ENCODE data around the gene OR3A2. TPM values are rescaled to one million over a fixed set of nuclear protein-coding genes. Genes with fewer than 3 reads are reported as not detected.
"Not testable (repeated sequence)": the region's sequence is repeated elsewhere in the genome, so short reads cannot be mapped to it uniquely, and the experiment has no call there.

OR3A2 gene
- total RNA-seq, 2 donors from 2014 or later = 6.2 to 11.0 TPM

DNA sequence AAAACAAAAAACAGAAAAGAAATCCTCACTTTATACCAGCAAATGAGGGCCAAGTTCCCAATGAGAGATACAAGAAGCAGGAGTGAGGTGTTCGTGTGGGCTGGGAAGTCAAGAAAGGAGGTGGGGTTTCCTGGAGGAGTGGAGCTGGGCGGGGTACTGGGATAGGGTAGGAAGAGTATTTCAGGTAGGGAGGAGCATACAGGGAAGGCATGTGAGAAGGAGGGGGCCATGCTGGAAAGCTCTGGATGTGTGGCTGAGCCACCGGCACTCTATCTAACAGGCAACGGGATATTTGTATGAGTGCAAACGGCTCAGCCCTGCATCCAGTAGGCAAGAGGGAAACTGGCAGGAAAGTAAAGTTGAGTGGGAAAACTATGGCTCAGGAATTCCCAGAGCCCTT, 4.2 kb downstream of the OR3A2 start:
- DNase-seq = no peak
- Mint-ChIP-seq H3K27me3 (ENCODE audit: low read depth) (peaks cover 5% of the 10 kb centered on the region), H3K4me3 (no peak overlapping the region), H3K4me1 (ENCODE audit: low read depth) (peaks cover 9% of the 10 kb centered on the region), H3K27ac (no peak overlapping the region), H3K9me3 (peaks cover 0 to 1% of the 10 kb centered on the region in 2 donors), H3K36me3 (ENCODE audit: insufficient read depth in 2 of 2) (peaks cover 3 to 8% of the 10 kb centered on the region in 2 donors)
- no peak for ATAC-seq (replicated peaks in 1 of 2)

DNA sequence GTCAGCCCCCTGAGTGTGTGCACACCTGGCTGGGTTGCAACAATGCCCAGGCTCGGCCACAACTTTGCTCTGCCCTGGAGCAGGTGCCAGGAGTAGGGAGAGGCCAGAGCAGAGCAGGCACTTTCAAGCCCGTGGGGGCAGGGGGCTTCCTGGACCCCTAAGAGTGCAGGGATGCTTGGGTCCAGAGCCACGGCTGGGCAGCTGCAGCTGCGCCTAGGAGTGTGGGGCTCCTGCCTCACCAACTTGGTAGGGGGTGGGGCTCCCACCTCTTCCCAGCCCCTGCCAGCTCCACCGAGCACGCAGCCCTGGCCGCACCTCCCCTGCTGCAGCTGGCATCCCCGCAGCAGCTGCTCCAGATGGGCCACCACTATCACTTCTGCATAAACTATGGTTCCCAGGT, 7.8 kb downstream of the OR3A2 start:
- no peak overlapping the region for H3K27ac Mint-ChIP-seq
- DNase-seq (no peak), ATAC-seq (replicated peaks in 1 of 2) (no peak)
- peaks cover 6 to 9% of the 10 kb centered on the region in 2 donors for H3K36me3 Mint-ChIP-seq (ENCODE audit: insufficient read depth in 2 of 2)
- H3K27me3 Mint-ChIP-seq (ENCODE audit: low read depth) = no peaks in the 10 kb centered on the region
- no peaks in the 10 kb centered on the region for H3K4me1 Mint-ChIP-seq (ENCODE audit: low read depth)
- H3K4me3 Mint-ChIP-seq = no peak overlapping the region
- peaks cover 8 to 11% of the 10 kb centered on the region in 2 donors for H3K9me3 Mint-ChIP-seq

GRCh38 chr17:3371167-3371566, 14.9 kb downstream of the OR3A2 start:
- ATAC-seq (replicated peaks in 1 of 2) = not testable (repeated sequence)

GRCh38 chr17:3342782-3343181, 43.3 kb downstream of the OR3A2 start:
- not testable (repeated sequence) for H3K27ac Mint-ChIP-seq; DNase-seq; H3K27me3 Mint-ChIP-seq (ENCODE audit: low read depth); ATAC-seq (replicated peaks in 1 of 2); H3K4me3 Mint-ChIP-seq; H3K4me1 Mint-ChIP-seq (ENCODE audit: low read depth)
- Mint-ChIP-seq H3K9me3 (peaks cover 2 to 14% of the 10 kb centered on the region in 2 donors), H3K36me3 (ENCODE audit: insufficient read depth in 2 of 2) (peaks cover 0 to 14% of the 10 kb centered on the region in 2 donors)

More at GRCh38 chr17:3371167-3371566, 14.9 kb downstream of the OR3A2 start:
- not testable (repeated sequence) for H3K4me3 Mint-ChIP-seq; H3K27ac Mint-ChIP-seq; H3K36me3 Mint-ChIP-seq (ENCODE audit: insufficient read depth in 2 of 2); DNase-seq; H3K4me1 Mint-ChIP-seq (ENCODE audit: low read depth); H3K27me3 Mint-ChIP-seq (ENCODE audit: low read depth)
- H3K9me3 Mint-ChIP-seq = peaks cover 13 to 14% of the 10 kb centered on the region in 2 donors

GRCh38 chr17:3335876-3336275, 50.2 kb downstream of the OR3A2 start:
- H3K4me3 Mint-ChIP-seq = no peak overlapping the region
- no peak for DNase-seq
- H3K27ac Mint-ChIP-seq = no peak overlapping the region
- peaks cover 5 to 7% of the 10 kb centered on the region in 2 donors for H3K9me3 Mint-ChIP-seq
- peaks cover 9 to 10% of the 10 kb centered on the region in 2 donors for H3K36me3 Mint-ChIP-seq (ENCODE audit: insufficient read depth in 2 of 2)
- peaks cover 8% of the 10 kb centered on the region for H3K27me3 Mint-ChIP-seq (ENCODE audit: low read depth)
- no peak for ATAC-seq (replicated peaks in 1 of 2)
- H3K4me1 Mint-ChIP-seq (ENCODE audit: low read depth) = no peaks in the 10 kb centered on the region

- no peak for DNase-seq
- Mint-ChIP-seq H3K9me3 (peaks cover 4 to 5% of the 10 kb centered on the region in 2 donors), H3K27me3 (ENCODE audit: low read depth) (no peaks in the 10 kb centered on the region), H3K4me3 (no peak overlapping the region), H3K36me3 (ENCODE audit: insufficient read depth in 2 of 2) (no peaks in the 10 kb centered on the region), H3K27ac (no peak overlapping the region), H3K4me1 (ENCODE audit: low read depth) (no peaks in the 10 kb centered on the region)
- ATAC-seq (replicated peaks in 1 of 2) = no peak
Measured at GRCh38 chr17:3318336-3318735, 67.8 kb downstream of the OR3A2 start.

DNA sequence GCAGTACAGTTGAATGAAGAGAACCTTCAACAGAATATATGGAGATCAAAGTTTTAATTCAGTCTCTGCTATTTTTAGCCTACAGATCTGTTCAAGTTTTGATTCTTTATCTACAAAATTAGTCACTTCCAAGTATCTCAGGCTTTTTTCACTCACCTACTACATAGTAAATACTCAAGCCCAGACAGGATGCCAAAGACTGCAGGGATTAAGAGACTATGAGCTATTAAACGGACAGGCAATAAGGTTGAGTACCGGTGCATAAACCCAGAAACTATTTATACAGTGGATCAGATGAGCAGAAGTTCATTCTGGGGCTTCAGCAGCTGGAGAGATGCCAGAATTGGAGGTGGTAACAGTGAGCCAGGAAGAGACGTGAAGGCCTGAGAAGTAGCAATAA, 69.3 kb downstream of the OR3A2 start:
- Mint-ChIP-seq H3K9me3 (no peaks in the 10 kb centered on the region), H3K4me3 (no peak overlapping the region), H3K36me3 (ENCODE audit: insufficient read depth in 2 of 2) (no peaks in the 10 kb centered on the region), H3K4me1 (ENCODE audit: low read depth) (no peaks in the 10 kb centered on the region), H3K27ac (no peak overlapping the region), H3K27me3 (ENCODE audit: low read depth) (no peaks in the 10 kb centered on the region)
- no peak for ATAC-seq (replicated peaks in 1 of 2)
- DNase-seq = no peak

- ATAC-seq (replicated peaks in 1 of 2) = no peak
- Mint-ChIP-seq H3K27ac (no peak overlapping the region), H3K36me3 (ENCODE audit: insufficient read depth in 2 of 2) (no peaks in the 10 kb centered on the region), H3K4me3 (no peak overlapping the region), H3K9me3 (no peaks in the 10 kb centered on the region), H3K27me3 (ENCODE audit: low read depth) (no peaks in the 10 kb centered on the region), H3K4me1 (ENCODE audit: low read depth) (no peaks in the 10 kb centered on the region)
- DNase-seq = no peak
Measured at GRCh38 chr17:3308603-3309002, 77.5 kb downstream of the OR3A2 start.

- Mint-ChIP-seq H3K4me1 (ENCODE audit: low read depth) (no peaks in the 10 kb centered on the region), H3K4me3 (no peak within 1 kb of the TSS), H3K9me3 (peaks cover 2 to 6% of the 10 kb centered on the region in 2 donors), H3K27me3 (ENCODE audit: low read depth) (no peaks in the 10 kb centered on the region), H3K27ac (no peak within 1 kb of the TSS), H3K36me3 (ENCODE audit: insufficient read depth in 2 of 2) (no peaks in the 10 kb centered on the region)
- DNase-seq (no peak), ATAC-seq (replicated peaks in 1 of 2) (no peak)
Measured at GRCh38 chr17:3298260-3298659, 87.8 kb downstream of the OR3A2 start, which contains the start of gene OR3A1. TSS of gene OR3A1 (minus strand) at chr17:3298360. CDS start at chr17:3292582, 5,778 bp downstream.

DNA sequence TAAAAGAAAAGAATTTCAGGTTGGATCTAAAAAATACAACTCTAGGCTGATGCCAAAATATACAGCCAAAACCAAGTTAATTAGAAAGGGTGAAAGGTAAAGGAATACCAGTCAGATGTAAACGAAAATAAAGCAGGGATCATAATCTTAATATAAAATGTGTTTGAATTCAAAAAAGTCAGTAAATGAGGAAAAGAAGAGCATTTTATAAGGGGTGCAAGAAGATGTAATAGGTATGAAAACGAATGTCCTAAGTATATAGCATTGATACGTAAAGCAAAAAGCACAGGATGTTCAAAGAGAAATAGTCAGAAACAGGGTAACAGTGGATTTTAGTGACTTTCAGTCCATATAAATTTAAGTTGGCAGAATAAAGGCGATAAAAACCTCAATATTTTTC, 90.5 kb downstream of the OR3A2 start:
- ATAC-seq (replicated peaks in 1 of 2) = no peak
- H3K9me3 Mint-ChIP-seq = peaks cover 0 to 2% of the 10 kb centered on the region in 2 donors
- H3K36me3 Mint-ChIP-seq (ENCODE audit: insufficient read depth in 2 of 2) = peaks cover 2% of the 10 kb centered on the region in 2 donors
- DNase-seq = no peak
- H3K4me1 Mint-ChIP-seq (ENCODE audit: low read depth) = no peaks in the 10 kb centered on the region
- H3K27me3 Mint-ChIP-seq (ENCODE audit: low read depth) = no peaks in the 10 kb centered on the region
- no peak overlapping the region for H3K27ac Mint-ChIP-seq
- no peak overlapping the region for H3K4me3 Mint-ChIP-seq

GRCh38 chr17:3293548-3293947, 92.6 kb downstream of the OR3A2 start:
- H3K4me1 Mint-ChIP-seq (ENCODE audit: low read depth); H3K27me3 Mint-ChIP-seq (ENCODE audit: low read depth); H3K36me3 Mint-ChIP-seq (ENCODE audit: insufficient read depth in 2 of 2); ATAC-seq (replicated peaks in 1 of 2); H3K9me3 Mint-ChIP-seq; DNase-seq; H3K4me3 Mint-ChIP-seq; H3K27ac Mint-ChIP-seq: not testable (repeated sequence)

GRCh38 chr17:3282901-3283300, 103.2 kb downstream of the OR3A2 start:
- no peak for ATAC-seq (replicated peaks in 1 of 2)
- H3K4me1 Mint-ChIP-seq (ENCODE audit: low read depth) = no peaks in the 10 kb centered on the region
- H3K36me3 Mint-ChIP-seq (ENCODE audit: insufficient read depth in 2 of 2) = no peaks in the 10 kb centered on the region
- H3K4me3 Mint-ChIP-seq = no peak overlapping the region
- H3K9me3 Mint-ChIP-seq = peaks cover 3% of the 10 kb centered on the region in 2 donors
- no peak for DNase-seq
- no peak overlapping the region for H3K27ac Mint-ChIP-seq
- H3K27me3 Mint-ChIP-seq (ENCODE audit: low read depth) = no peaks in the 10 kb centered on the region

DNA sequence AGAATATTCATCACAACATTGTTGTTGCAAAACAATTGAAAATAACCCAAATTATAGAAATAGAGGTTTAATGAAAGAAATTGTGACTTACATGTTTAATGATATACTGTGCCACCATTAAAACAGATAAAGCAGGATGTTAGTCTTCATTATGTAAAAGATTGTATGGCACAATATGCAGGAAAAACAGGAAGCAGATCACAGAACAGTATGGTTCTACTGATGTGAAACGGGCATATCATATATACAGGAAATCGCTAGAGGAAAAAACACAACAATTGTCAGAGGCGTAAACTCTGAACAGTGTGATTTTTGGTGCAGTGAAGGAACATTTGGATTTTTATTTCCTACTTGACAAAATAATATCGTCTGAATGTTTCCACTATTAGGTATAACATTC, 110.0 kb downstream of the OR3A2 start:
- H3K4me1 Mint-ChIP-seq (ENCODE audit: low read depth) = no peaks in the 10 kb centered on the region
- H3K36me3 Mint-ChIP-seq (ENCODE audit: insufficient read depth in 2 of 2) = peaks cover 2 to 5% of the 10 kb centered on the region in 2 donors
- no peak overlapping the region for H3K27ac Mint-ChIP-seq
- no peak overlapping the region for H3K4me3 Mint-ChIP-seq
- no peaks in the 10 kb centered on the region for H3K27me3 Mint-ChIP-seq (ENCODE audit: low read depth)
- H3K9me3 Mint-ChIP-seq = peaks cover 3 to 5% of the 10 kb centered on the region in 2 donors
- DNase-seq = no peak
- ATAC-seq (replicated peaks in 1 of 2) = no peak

DNA sequence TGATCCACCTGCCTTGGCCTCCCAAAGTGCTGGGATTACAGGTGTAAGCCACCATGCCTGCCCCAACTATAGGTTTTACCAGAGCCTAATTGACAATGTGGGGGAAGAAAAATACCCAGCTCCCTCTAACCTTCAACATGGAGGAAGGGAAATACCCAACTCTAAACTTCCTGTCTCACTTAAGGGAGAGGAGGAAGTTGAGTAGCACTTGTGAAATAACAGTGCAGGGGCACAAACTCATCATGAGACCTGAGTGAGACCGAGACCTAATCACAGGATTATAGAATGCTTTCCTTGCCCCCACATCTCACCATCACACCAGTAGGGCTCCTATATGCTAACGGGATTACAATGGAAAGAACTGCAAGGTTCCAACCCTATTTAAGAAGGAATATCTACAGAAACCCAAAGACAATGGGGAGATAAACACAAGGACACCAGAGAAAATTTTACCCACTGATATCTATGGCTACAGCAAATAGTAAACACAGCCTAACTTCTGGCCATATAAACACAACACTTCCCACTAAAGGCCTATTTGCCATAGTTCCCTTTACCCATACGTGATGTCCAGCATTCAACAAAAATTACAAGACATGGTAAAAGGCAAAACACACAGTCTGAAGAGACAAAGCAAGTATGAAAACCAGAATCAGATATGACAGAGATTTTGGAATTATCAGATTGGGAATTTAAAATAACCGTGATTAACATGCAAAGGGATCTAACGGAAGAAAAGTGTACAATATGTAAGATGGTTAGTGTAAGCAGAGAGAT, 114.8 kb downstream of the OR3A2 start:
- Mint-ChIP-seq H3K27ac (no peak overlapping the region), H3K4me1 (ENCODE audit: low read depth) (no peaks in the 10 kb centered on the region), H3K27me3 (ENCODE audit: low read depth) (no peaks in the 10 kb centered on the region), H3K4me3 (no peak overlapping the region), H3K9me3 (peaks cover 2 to 7% of the 10 kb centered on the region in 2 donors), H3K36me3 (ENCODE audit: insufficient read depth in 2 of 2) (peaks cover 2 to 5% of the 10 kb centered on the region in 2 donors)
- no peak for DNase-seq
- ATAC-seq (replicated peaks in 1 of 2) = no peak
